ENCODE measurements around the gene LIMD2. TPM values are rescaled to one million over a fixed set of nuclear protein-coding genes. Genes with fewer than 3 reads are reported as not detected.
A peak's percentile ranks its signal among the peaks of the same experiment; 100 is the strongest.

Gene LIMD2
- total RNA-seq, 4 donors from 2014 or later = 0.97 to 2.8 (median 1.5) TPM

DNA sequence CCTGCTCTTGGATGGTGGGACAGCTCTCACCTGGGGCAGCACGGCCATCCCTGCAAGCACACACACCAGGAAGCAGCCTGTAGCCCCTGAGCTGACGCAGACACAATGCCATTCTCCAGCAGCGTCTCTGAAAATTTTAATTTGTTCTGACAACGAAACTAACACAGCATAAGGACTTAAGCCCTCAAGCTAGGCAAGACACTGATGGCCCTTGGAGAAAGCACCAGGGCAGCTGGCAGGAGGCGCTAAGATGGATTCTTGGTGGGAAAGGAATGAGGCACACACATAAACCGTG lies 2.7 kb upstream of the LIMD2 start:
- Histone ChIP-seq H3K4me1 (peaks cover 17 to 24% of the 10 kb centered on the region in 2 donors), H3K27ac (no peak overlapping the region), H3K36me3 (peaks cover 0 to 42% of the 10 kb centered on the region in 2 donors), H3K27me3 (peaks cover 5 to 20% (median 10%) of the 10 kb centered on the region in 3 donors), H3K4me3 (no peak overlapping the region), H3K9me3 (no peaks in the 10 kb centered on the region)
- TF ChIP-seq, protein P1, sequence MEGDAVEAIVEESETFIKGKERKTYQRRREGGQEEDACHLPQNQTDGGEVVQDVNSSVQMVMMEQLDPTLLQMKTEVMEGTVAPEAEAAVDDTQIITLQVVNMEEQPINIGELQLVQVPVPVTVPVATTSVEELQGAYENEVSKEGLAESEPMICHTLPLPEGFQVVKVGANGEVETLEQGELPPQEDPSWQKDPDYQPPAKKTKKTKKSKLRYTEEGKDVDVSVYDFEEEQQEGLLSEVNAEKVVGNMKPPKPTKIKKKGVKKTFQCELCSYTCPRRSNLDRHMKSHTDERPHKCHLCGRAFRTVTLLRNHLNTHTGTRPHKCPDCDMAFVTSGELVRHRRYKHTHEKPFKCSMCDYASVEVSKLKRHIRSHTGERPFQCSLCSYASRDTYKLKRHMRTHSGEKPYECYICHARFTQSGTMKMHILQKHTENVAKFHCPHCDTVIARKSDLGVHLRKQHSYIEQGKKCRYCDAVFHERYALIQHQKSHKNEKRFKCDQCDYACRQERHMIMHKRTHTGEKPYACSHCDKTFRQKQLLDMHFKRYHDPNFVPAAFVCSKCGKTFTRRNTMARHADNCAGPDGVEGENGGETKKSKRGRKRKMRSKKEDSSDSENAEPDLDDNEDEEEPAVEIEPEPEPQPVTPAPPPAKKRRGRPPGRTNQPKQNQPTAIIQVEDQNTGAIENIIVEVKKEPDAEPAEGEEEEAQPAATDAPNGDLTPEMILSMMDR (IDR thresholded peaks at IDR 0.05 in 4 of 5, conservative IDR thresholded peaks at IDR 0.05 in 1 of 5) = no peak
- no peak for TF ChIP-seq POLR2A (IDR thresholded peaks at IDR 0.05)
- no peak for ATAC-seq
- in situ Hi-C loops (cut with MboI; ENCODE audit: low sequenced_read_pairs in 4 of 4) (loop anchor here in 1 of 4 donors (25.0 kb wide), 1 partner anchor 265 kb away; the partner anchor contains the start of gene CYB561), intact Hi-C loops (cut with DNase I; ENCODE audit: low total_unique reads) (no loop called here)
- no peak for DNase-seq

DNA sequence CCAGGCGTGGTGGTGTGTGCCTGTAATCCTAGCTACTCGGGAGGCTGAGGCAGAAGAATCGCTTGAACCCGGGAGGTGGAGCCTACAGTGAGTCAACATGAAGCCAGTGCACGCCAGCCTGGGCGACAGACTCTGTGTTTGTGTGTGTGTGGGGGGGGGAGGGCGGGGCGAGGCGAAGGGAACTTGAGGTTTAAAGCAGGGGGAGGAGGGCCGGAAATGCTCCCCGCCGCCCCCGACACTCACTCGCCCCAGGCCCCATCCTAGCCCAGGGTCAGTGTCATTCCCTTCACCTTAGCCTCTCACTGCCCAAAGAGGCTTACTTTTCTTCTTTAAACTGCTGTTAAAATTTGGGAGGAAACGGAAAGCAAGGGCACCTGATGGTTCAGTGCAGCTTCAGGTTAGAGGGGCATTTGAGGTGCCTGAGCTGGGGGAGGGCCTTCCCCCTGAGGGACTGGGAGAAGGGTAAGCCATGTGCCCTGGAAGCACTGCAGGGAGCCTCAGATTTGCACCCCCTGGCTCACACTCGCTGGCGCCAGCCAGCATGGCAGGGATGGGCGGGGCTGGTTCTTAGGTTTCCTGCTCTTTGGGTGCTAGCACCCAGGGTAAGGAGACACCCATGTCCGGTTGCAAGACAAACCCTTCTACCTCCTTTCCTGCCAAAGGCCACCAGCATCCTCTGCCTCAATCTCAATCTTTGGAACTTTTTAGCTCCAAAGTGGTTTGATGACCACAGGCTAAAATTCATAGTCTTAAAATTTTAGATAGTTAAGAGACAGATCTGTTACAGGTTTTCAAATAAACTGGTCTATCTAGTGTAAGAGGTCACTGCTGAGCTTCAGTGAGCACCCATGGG lies 2.2 kb upstream of the LIMD2 start:
- no peaks in the 10 kb centered on the region for H3K9me3 ChIP-seq
- H3K4me3 ChIP-seq = no peak overlapping the region
- intact Hi-C loops (cut with DNase I; ENCODE audit: low total_unique reads) = no loop called here
- peaks cover 5 to 20% (median 10%) of the 10 kb centered on the region in 3 donors for H3K27me3 ChIP-seq
- peaks cover 0 to 42% of the 10 kb centered on the region in 2 donors for H3K36me3 ChIP-seq
- peaks cover 17 to 24% of the 10 kb centered on the region in 2 donors for H3K4me1 ChIP-seq
- H3K27ac ChIP-seq = no peak overlapping the region
- in situ Hi-C loops (cut with MboI; ENCODE audit: low sequenced_read_pairs in 4 of 4) = loop anchor here in 1 of 4 donors (25.0 kb wide), 1 partner anchor 265 kb away; the partner anchor contains the start of gene CYB561
- TF ChIP-seq POLR2A (IDR thresholded peaks at IDR 0.05) = no peak
- TF ChIP-seq, protein P1 (IDR thresholded peaks at IDR 0.05 in 4 of 5, conservative IDR thresholded peaks at IDR 0.05 in 1 of 5) = no peak
- DNase-seq = no peak
- ATAC-seq = no peak

DNA sequence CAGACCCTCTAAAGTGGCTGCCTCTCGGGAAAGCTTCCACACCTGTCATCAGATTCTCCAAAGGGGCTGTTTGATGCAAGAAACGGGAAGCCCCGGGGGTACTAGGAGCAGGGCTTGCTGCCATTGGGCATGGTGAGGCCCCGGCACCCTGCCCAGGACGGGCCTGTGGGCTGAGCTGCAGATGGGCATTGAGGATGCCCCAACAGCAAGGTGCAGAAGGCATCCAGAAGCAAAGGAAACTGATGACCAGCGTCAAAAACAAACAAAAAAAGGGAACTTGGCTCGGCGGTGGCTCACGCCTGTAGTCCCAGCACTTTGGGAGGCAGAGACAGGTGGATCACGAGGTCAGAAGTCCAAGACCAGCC lies 1.5 kb upstream of the LIMD2 start:
- Histone ChIP-seq H3K4me3 (peak overlapping the region; percentile 33 to 51 (median 44)), H3K27ac (peak overlapping the region in 1 of 4 donors; percentile 52), H3K4me1 (peaks cover 17 to 24% of the 10 kb centered on the region in 2 donors), H3K9me3 (no peaks in the 10 kb centered on the region), H3K36me3 (peaks cover 0 to 39% of the 10 kb centered on the region in 2 donors), H3K27me3 (peaks cover 5 to 20% (median 10%) of the 10 kb centered on the region in 3 donors)
- DNase-seq (no peak), ATAC-seq (no peak)
- no peak for TF ChIP-seq POLR2A (IDR thresholded peaks at IDR 0.05)
- TF ChIP-seq, protein P1 (IDR thresholded peaks at IDR 0.05 in 4 of 5, conservative IDR thresholded peaks at IDR 0.05 in 1 of 5) = no peak
- in situ Hi-C loops (cut with MboI; ENCODE audit: low sequenced_read_pairs in 4 of 4) = loop anchor here in 1 of 4 donors (25.0 kb wide), 1 partner anchor 264 kb away; the partner anchor contains the start of gene CYB561
- intact Hi-C loops (cut with DNase I; ENCODE audit: low total_unique reads) = no loop called here

DNA sequence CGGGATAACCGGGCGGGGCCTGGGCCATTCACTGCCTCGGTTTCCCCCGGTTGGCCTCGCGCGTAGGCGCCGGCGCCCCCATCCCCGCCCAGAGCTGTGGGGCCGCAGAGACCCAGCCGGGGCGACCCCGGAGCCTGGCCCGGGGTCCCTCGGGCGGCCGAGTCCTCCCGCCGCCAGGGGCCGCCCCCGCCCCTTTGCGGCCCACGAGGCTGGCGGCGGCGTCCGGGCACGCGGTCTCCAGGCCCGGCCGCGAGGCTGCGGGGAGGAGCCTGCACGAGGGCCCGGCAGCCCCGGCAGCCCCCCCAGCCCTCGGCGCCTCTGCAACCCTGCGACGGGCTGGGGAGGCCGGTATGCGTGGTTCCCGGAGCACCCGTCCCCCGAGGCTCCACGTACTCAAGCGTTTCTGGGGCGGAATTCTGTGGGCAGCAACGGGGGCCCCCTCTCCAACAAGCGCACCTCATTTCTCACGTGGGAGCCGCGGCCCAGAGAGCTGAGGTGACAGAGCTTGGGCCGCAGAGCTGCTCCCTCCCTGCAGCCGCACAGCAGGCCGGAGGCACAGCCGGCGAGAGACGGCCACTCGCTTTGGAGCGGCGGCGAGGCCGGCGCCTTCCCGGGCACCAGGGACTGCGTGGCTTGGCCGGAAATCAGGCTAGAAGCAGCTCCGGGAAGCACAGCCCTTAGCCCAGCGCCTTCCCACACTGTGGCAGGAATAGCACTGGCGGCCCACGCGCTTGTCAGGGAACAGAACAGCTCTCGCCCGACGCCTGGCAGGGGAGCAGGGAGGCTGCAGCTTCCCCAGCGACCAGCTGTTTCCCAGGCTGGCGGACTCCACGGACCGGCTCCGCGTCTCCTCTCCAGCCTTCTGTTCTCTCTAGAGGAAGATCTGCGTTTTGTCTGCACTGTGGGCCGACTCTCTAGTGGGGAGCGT lies 867 bp upstream of the LIMD2 start:
- H3K27me3 ChIP-seq = peaks cover 5 to 20% (median 10%) of the 10 kb centered on the region in 3 donors
- H3K36me3 ChIP-seq = peaks cover 0 to 32% of the 10 kb centered on the region in 2 donors
- TF ChIP-seq, protein P1 (IDR thresholded peaks at IDR 0.05 in 4 of 5, conservative IDR thresholded peaks at IDR 0.05 in 1 of 5) = peak in 3 of 5 experiments; percentile 15 to 22 (median 18)
- no peak for TF ChIP-seq POLR2A (IDR thresholded peaks at IDR 0.05)
- peak overlapping the region in 2 of 4 donors; percentile 32 to 52 for H3K27ac ChIP-seq
- no peak for DNase-seq
- H3K4me3 ChIP-seq = peak overlapping the region; percentile 33 to 51 (median 44)
- no peaks in the 10 kb centered on the region for H3K9me3 ChIP-seq
- H3K4me1 ChIP-seq = peaks cover 17 to 24% of the 10 kb centered on the region in 2 donors
- intact Hi-C loops (cut with DNase I; ENCODE audit: low total_unique reads) (no loop called here), in situ Hi-C loops (cut with MboI; ENCODE audit: low sequenced_read_pairs in 4 of 4) (loop anchor here in 1 of 4 donors (25.0 kb wide), 1 partner anchor 263 kb away; the partner anchor contains the start of gene CYB561)
- peak; percentile 12 to 30 for ATAC-seq
